Measurements from ENCODE around the gene TPRN.

DNA sequence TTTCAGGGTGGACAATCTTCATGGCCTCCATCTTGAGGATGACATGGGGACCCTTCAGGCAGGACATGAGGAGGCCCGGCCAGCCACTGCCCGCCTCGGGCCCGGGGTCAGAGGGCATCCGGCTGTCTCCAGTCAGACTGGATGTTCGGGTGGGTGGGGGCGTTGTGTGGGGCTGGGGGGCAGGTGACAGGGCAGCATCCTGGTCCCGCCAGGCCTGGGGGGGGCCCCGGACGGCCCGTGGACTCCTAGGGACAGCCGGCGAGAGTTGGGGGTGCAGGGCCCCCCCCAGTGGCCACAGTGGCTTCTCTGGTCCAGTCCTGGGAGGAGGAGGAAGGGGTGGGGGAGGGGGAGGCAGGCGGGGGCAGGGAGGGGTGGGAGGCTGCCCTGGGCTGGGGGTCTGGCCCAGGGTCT, 20.6 kb upstream of the TPRN start:
- TF ChIP-seq, protein P1, sequence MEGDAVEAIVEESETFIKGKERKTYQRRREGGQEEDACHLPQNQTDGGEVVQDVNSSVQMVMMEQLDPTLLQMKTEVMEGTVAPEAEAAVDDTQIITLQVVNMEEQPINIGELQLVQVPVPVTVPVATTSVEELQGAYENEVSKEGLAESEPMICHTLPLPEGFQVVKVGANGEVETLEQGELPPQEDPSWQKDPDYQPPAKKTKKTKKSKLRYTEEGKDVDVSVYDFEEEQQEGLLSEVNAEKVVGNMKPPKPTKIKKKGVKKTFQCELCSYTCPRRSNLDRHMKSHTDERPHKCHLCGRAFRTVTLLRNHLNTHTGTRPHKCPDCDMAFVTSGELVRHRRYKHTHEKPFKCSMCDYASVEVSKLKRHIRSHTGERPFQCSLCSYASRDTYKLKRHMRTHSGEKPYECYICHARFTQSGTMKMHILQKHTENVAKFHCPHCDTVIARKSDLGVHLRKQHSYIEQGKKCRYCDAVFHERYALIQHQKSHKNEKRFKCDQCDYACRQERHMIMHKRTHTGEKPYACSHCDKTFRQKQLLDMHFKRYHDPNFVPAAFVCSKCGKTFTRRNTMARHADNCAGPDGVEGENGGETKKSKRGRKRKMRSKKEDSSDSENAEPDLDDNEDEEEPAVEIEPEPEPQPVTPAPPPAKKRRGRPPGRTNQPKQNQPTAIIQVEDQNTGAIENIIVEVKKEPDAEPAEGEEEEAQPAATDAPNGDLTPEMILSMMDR (IDR thresholded peaks at IDR 0.05; ENCODE audit: poor library complexity, severe bottlenecking): no peak
- TF ChIP-seq EZH2 (IDR thresholded peaks at IDR 0.05; ENCODE audit: borderline replicate concordance, insufficient read depth, low read length, poor library complexity, severe bottlenecking): no peak
- TF ChIP-seq POLR2AphosphoS5 (IDR thresholded peaks at IDR 0.05): no peak
- TF ChIP-seq TAF1 (IDR thresholded peaks at IDR 0.05; ENCODE audit: low read depth): no peak
- no peak for TF ChIP-seq EP300 (conservative IDR thresholded peaks at IDR 0.05; ENCODE audit: poor library complexity, severe bottlenecking)
- TF ChIP-seq RAD21 (conservative IDR thresholded peaks at IDR 0.05): no peak
- TF ChIP-seq, protein P2, sequence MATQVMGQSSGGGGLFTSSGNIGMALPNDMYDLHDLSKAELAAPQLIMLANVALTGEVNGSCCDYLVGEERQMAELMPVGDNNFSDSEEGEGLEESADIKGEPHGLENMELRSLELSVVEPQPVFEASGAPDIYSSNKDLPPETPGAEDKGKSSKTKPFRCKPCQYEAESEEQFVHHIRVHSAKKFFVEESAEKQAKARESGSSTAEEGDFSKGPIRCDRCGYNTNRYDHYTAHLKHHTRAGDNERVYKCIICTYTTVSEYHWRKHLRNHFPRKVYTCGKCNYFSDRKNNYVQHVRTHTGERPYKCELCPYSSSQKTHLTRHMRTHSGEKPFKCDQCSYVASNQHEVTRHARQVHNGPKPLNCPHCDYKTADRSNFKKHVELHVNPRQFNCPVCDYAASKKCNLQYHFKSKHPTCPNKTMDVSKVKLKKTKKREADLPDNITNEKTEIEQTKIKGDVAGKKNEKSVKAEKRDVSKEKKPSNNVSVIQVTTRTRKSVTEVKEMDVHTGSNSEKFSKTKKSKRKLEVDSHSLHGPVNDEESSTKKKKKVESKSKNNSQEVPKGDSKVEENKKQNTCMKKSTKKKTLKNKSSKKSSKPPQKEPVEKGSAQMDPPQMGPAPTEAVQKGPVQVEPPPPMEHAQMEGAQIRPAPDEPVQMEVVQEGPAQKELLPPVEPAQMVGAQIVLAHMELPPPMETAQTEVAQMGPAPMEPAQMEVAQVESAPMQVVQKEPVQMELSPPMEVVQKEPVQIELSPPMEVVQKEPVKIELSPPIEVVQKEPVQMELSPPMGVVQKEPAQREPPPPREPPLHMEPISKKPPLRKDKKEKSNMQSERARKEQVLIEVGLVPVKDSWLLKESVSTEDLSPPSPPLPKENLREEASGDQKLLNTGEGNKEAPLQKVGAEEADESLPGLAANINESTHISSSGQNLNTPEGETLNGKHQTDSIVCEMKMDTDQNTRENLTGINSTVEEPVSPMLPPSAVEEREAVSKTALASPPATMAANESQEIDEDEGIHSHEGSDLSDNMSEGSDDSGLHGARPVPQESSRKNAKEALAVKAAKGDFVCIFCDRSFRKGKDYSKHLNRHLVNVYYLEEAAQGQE (IDR thresholded peaks at IDR 0.05; ENCODE audit: borderline replicate concordance): no peak
- no peak for TF ChIP-seq SMC3 (conservative IDR thresholded peaks at IDR 0.05; ENCODE audit: poor library complexity)
- no peak for TF ChIP-seq MXI1 (conservative IDR thresholded peaks at IDR 0.05; ENCODE audit: poor library complexity, severe bottlenecking)
